Upper lobe of left lung (tissue), 4 donors: ENCODE data around the gene BMERB1.

Experiments
- CTCF ChIP-seq, 6 experiments: fragments of 450-650 bp in 4 of 6; fragments of 200-600 bp in 2 of 6; sonication (generic) in 2 of 6; IDR thresholded peaks; one replicate each; pipeline ENCODE4 v1.5.1; 2016 to 2019; ENCODE audit warnings: antibody characterized with exemption in 6 of 6
- POLR2AphosphoS5 ChIP-seq, 2 donors: sonication (generic); formaldehyde crosslinking; IDR thresholded peaks; one replicate each; pipeline ENCODE4 v1.5.1; 2017; ENCODE audit warnings: antibody characterized with exemption in 2 of 2

GRCh38 chr16:15509051-15509592 lies 74.7 kb downstream of the BMERB1 start:
- TF ChIP-seq CTCF (IDR thresholded peaks at IDR 0.05) (no peak), POLR2AphosphoS5 (IDR thresholded peaks at IDR 0.05) (no peak)
